GM10847 (cell line): ENCODE results near the gene SERPINH1.

Experiments
- POLR2A ChIP-seq: IDR thresholded peaks from 2 replicates; pipeline ENCODE4 v1.6.1; 2011; ENCODE audit not compliant: insufficient read length; ENCODE audit errors: extremely low read depth

The SERPINH1 gene

DNA sequence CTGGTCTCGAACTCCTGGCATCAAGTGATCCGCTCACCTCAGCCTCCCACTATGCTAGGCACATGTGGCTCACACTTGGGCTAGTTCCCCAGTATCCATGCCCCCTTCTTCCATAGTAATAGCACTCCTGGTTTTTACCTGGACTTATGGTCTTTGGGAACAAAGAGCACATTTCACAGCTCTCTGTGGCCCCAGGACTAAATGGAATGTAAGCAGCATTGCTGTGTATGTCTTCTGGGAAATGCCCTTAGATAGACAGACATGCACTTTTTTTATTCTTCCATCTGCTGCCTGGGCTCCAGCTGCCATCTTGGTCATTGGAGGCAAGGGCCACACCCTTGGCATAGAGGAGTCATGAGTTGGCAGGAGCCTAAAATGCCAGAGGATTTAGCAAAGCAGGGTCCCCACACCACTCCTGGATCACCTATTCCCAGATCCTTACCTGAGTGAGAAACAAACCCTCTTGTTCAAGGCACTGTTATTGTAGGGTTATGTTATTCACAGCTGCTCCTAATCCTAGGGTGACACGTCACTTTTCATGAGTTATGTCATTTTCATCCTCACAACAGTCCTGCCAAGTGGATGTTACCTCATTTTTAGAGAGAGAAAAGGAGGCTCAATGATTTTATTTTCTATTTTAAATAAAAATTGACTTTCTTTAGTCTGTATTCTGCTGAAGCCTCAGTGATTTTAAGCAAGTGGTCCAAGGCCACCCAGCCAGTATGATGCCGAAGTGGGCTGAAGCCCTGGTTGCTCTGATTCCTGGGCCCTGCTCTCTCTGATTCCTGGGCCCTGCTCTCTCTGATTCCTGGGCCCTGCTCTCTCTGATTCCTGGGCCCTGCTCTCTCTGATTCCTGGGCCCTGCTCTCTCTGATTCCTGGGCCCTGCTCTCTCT is 20.6 kb upstream of the SERPINH1 start:
- TF ChIP-seq POLR2A, result no peak

DNA sequence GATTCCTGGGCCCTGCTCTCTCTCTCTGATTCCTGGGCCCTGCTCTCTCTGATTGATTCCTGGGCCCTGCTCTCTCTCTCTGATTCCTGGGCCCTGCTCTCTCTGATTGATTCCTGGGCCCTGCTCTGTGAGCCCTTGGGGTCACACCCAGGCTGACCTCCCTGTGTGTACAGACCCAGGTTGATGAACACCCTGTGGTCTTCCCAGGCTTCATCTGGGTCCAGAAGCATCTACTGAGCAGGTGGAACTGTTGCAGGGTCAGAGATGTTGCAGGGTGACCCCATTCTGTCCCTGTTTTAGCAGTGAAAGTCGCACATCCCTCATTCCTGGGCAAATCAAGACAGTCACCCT is 20.0 kb upstream of the SERPINH1 start:
- TF ChIP-seq POLR2A, result no peak

DNA sequence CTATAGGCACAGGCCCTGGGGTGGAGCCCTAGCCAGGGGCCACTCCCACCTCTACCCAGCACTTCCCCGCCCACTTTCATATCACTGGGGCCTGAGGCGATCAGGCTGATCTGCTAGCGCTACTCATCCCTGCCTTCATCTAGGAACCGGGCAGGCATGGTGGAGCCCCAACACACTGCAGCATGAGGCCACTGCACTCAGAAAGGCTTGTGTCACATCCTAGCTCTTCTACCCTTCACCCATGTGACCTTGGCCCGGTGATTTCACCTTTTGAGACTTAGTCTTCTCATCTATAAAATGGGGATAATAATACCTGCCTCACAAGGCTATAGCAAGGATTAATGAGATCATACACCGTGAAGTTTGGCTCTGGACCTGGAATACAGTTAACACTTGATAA is 18.2 kb upstream of the SERPINH1 start:
- TF ChIP-seq POLR2A, result no peak

DNA sequence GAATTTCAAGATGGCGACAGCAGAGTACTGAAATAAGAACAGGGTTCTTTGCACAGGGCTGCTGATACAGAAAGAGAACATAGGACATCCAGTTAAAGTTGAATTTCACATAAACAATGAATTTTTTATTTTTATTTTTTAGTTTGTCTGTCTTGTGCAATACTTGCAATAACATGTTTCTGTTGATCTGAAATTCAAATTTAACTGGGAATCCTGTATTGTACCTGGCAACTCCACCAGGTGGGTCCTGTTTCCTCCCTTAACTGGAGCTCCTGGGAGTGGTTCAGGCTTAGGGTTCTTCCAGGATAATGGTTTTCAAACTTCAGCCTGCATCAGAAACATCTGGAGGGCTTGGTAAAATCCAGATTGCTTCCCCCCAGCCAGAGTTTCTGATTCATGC is 14.9 kb upstream of the SERPINH1 start:
- TF ChIP-seq POLR2A, result no peak

DNA sequence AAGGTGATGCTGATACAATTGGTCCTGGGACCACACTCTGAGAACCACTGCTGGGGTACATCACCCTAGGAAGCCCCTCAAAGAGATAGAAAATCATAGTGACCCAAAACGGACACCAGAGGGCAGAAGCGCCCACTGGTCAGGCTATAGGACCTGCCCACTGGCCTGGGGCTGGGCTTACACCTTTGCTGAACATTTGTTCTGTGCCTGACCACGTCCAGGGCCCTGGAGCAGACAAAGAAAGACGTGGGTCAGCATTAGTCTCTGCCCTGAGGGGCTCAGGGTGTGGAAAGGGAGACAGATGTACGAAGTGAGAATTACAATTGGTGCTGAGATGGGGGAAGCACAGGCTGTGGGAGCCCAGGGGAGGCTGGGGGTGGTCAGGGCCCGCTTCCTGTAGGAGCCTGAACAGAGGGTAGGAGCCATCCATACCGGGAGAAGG is 14.4 kb upstream of the SERPINH1 start:
- TF ChIP-seq POLR2A, result no peak

DNA sequence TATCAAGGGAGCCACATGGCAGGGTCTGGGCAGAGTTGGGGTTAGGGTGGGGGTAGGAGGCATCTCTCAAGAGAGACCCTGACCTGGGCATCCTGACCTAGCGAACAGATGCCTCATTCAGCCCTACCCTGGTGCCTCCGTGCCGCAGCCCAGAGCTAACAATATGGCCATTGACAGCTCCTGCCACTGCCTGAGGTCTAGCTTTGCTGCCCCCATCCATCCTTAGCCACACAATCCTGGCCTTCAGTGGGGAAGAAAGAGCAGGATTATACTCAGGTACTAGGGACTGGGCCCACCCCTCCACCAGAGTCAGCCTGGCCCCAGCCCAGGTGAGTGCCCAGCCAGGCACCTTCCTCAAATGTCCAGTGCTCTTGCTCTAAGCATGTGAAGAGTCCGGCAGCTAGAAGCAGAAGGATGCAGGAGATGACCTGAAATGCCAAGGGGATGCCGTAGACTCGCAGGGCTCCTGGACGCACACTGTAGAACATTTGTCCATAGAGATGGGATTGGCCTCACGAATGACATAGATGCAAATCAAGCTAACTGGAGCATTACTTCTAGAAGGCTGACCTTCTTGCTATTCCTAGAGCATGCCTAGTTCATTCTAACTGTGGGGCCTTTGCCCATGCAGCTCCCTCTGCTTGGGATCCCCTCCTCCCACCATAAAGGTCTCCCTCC is 13.3 kb upstream of the SERPINH1 start:
- no peak for TF ChIP-seq POLR2A

DNA sequence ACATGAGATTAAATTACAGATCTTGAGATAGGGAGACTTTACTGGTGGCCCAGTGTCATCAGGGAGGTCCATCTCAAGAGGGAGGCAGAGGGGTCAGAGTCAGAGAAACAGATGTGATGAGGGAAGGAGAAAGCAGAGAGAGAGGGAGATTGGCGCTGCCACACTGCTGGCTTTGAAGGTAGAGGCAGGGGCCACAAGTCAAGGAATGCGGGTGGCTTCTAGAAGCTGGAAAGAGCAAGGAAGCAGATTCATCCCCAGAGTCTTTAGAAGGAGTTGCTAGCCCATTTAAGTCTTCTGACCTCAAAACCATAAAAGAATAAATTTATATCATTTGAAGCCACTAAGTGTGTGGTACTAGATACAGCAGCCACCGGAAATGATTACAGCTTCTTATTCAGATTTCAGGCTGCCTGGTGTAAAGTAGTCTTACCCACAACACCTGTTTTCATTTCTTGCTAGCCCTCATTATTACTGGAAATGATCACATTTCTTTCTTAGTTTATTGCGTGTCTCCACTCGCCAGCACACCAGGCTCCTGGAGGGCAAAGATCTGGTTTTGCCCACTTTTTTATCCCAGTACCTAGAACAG is 12.6 kb upstream of the SERPINH1 start:
- TF ChIP-seq POLR2A, result no peak

DNA sequence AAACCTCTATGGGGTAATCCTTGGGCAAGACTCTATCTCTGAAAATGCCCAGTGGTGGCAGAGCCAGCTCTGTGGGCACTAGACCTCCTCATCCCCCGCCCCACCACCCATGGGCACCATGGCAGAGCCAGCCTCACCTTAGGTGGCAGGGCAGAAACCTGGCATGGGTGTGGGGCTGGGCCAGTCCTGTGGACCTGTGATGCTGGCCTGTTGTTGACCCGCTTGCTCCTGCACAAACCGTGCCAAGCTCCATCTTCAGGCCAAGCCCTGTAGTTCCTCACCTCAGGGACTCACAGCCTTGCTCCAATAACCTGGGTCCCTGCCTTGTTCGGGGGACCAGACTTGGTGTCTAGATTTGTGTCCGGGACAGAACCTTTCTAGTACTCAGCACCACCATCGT is 8.9 kb upstream of the SERPINH1 start:
- no peak for TF ChIP-seq POLR2A

DNA sequence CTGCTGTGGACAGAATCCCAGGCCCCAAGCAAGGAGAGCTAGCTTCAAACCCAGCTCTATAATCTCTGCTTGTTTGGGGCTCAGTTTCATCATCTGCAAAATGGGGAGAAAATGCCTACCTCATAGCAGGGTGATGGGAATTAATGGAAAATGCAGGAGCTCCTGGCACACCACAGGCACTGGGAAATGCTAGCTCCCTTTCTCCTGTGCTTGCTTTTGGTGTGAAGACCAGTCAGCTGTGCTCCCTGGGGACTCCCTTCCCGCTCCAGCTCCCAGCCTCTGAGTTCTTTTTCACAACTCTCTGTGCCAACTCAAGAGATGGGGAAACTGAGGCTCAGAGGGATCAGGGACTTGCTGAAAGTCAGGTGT is 8.2 kb upstream of the SERPINH1 start:
- TF ChIP-seq POLR2A, result no peak

DNA sequence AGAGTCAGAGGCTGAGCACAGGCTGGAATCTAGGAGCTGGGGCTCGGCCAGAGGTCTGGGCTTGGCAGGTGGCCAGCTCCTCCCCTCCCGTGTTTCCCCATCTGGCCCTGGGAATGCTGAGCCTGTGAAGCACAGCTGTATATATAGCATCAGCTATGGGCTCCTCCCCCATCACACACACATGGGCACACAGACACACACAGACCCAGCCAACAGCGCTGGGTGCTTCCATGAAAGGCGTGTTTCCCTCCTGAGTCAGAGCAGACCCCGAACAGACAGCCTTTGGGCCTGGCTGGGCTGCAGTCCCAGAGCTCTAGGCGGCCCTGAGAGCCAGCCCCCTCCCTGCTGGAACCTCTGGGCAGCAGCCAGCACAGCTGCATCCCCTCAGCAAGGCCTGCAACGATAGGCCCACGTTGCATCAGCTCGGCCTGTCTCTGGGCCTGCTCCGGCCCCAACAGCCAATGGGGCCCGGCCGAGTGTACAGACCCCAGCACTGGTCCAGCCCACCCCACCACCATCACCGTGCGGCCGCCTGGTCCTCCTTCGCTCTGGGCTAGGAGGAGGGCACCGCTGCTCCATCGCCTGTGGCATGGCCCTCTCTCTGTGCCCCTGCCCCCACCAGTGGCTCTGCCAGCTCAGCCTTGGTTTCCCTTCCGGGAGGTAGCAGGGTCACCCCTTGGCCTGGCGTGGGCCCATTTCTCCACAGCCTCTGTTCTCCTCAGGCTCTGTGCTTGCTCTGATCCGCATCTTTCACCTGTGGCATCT is 7.6 kb upstream of the SERPINH1 start:
- TF ChIP-seq POLR2A, result no peak

DNA sequence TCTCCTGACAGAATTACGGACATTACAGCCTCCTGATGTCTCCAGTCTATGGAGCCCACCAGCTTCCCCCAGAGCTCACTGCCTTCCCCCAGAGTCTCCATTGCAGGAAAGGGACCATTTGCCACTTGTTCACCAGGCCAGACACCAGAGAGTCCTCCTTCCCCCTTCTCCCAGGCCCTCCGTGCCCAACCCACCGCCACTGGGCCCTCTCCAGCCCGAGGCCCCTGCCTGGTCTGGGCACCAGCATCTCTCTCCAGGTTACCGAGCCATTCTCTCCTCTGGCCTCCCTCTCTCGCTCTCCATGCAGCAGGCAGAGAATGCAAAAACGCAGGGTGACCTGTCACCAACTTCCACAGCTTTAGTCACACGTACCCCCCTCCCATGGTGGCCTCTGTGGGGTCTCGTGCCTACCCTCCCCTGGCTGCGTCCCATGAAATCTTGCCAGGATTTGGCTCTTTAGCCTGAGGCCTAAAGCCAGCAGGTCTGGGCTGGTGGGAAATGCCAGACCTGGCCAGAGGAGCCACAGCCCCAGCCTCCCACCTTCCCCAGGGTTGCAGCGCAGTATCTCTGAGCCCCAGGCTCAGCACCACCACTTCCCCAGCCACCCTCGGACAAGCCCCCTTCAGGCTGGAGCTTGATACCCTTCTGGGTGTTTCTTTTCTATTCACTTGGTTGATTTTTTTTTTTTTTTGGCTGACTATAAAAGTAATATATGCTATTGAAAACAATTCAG is 6.8 kb upstream of the SERPINH1 start:
- TF ChIP-seq POLR2A, result no peak

DNA sequence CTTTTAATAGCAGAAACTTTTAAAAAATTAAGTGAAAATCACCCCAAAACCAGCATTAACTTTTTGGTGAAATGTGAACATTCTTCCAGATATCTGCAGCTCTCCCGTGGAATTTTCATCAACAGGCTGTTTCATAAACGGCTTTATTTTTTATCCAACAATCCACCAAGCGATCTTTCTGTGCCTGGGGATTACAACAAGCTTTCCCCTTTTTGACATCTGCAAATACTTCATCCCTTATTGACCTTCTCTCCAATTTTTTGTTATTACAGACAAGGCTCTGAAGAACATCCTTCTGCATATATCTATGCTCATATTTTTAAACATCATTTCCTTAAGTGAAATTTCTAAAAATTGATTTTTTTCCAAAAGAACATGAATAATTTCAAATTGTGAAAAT is 5.8 kb upstream of the SERPINH1 start:
- no peak for TF ChIP-seq POLR2A

DNA sequence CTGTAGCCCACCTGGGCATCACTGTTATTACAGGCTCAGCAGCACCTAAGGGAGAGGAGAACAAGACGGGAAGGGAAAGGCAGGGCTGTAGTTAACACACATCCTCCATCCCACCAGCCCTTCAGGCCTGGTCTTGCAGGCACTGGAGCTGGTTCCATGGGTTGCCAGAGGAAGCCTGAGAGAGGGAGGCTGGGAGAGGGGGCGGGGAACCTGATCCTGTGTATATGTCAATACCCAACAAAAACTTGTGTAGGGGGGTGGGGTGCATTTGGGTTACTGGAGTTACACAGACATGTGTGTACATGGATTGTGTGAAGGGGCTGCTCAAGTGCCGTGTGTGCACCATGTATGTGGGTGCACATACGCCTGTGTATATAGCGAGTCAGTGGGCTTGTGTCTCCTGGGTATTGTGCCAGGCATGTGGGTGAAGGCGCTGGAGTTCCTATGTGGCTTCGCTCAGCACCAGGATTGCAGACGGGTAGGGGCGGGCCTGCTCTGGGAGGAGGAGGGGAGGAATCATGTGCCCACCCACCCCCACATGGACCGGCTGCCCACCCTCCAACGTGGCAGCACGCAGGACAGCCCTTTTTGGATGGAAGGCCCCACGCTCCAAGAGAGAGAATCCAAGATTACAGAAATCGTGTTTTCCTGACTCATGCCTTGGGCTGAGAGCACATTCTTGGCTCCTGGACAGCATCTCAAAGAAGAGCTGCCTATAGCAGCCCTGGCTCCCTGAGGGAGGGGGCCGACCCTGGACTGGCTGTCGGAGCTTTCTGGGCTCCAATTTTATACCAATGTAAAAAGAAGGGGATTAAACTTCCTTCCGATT is 4.2 kb upstream of the SERPINH1 start:
- no peak for TF ChIP-seq POLR2A
